AG10803 (cell line): ENCODE measurements around the gene FTSJ3.

Experiments
- DNase-seq: peaks from one replicate; pipeline ENCODE4 v3.0.0; 2010; ENCODE audit warnings: low read depth
- H3K4me3 ChIP-seq: 2 replicates; pipeline ENCODE4 v1.5.1; 2011; ENCODE audit warnings: mild to moderate bottlenecking, low read length, control low read depth
- TF ChIP-seq, protein P1 (sequence below): conservative IDR thresholded peaks from 2 replicates; pipeline ENCODE4 v1.5.1; 2011; ENCODE audit warnings: mild to moderate bottlenecking, low read length, control low read depth, inconsistent platforms

Gene FTSJ3

DNA sequence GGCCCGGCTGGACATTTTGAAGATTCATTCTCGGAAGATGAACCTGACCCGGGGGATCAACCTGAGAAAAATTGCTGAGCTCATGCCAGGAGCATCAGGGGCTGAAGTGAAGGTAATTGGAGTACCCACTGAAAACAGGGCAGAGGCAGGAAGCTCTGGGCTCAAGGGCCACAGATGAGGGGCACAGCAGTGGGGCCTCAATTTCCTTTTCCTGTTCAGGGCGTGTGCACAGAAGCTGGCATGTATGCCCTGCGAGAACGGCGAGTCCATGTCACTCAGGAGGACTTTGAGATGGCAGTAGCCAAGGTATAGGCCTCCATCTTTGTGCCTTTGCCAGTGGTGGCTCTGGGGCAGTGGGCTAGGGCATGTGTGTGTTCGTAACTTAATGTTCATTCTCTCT is 4.0 kb upstream of the FTSJ3 start:
- no peak overlapping the region for H3K4me3 ChIP-seq
- TF ChIP-seq, protein P1, sequence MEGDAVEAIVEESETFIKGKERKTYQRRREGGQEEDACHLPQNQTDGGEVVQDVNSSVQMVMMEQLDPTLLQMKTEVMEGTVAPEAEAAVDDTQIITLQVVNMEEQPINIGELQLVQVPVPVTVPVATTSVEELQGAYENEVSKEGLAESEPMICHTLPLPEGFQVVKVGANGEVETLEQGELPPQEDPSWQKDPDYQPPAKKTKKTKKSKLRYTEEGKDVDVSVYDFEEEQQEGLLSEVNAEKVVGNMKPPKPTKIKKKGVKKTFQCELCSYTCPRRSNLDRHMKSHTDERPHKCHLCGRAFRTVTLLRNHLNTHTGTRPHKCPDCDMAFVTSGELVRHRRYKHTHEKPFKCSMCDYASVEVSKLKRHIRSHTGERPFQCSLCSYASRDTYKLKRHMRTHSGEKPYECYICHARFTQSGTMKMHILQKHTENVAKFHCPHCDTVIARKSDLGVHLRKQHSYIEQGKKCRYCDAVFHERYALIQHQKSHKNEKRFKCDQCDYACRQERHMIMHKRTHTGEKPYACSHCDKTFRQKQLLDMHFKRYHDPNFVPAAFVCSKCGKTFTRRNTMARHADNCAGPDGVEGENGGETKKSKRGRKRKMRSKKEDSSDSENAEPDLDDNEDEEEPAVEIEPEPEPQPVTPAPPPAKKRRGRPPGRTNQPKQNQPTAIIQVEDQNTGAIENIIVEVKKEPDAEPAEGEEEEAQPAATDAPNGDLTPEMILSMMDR = no peak
- no peak for DNase-seq

- H3K4me3 ChIP-seq = no peak overlapping the region
- no peak for DNase-seq
- TF ChIP-seq, protein P1 = no peak
These were observed 3.5 kb upstream of the FTSJ3 start for GRCh38 chr17:63830904-63831491.

- TF ChIP-seq, protein P1 = no peak
- no peak for DNase-seq
- H3K4me3 ChIP-seq = no peak overlapping the region
These were observed 2.8 kb upstream of the FTSJ3 start for GRCh38 chr17:63830278-63830677.

GRCh38 chr17:63828936-63829335 is 1.5 kb upstream of the FTSJ3 start:
- no peak for DNase-seq
- TF ChIP-seq, protein P1 = no peak
- no peak overlapping the region for H3K4me3 ChIP-seq

DNA sequence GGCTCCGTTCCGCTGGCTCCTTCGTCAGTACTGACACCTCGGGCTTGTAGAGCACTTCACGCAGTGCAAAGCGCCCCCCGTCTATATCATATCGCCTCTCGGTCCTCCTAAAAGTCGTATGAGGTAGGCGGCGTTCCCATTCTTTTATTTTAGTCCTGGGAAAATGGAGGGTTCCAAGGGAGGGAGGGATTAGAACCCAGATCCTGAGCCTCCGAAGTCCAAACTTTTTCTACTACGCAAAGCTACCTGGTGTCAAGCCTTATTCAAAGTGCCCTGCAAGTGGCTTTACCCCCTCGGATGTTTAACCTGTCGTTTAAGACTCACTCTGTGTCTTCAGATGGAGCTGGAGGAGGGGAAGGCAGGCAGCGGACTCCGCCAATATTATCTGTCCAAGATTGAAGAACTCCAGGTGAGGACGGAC is 348 bp upstream of the FTSJ3 start:
- no peak for DNase-seq
- peak overlapping the region; percentile 97 for H3K4me3 ChIP-seq
- TF ChIP-seq, protein P1 = no peak

DNA sequence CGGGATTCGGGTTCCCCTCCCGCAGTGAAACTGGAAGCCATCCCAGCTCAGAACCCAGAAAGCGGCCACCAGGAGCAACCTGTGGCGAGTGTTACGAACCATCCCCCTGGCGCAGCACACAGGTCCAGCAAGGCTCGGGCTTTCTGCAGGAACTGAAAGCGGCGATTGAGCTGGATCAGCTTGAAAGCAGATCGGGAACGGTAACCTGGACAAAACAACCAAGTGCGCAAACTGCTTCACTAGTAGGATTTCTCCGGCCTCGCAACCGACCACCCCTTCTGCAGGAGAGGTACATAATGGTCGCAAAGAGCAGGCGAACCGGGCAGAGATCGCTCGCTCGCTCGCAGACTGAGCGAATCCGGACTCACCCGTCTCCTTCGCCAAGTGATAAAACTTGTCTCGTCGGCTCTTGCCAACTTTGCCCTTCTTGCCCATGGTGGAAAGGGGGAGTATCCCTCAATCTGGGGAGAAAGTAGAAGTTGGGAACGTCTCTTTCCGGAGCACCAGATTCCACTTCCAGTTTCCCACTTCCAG is 928 bp downstream of the FTSJ3 start:
- TF ChIP-seq, protein P1 = peak; percentile 15; the same call in 1 of the 2 replicates
- H3K4me3 ChIP-seq = peak overlapping the region; percentile 97
- DNase-seq = peak; percentile 11

DNA sequence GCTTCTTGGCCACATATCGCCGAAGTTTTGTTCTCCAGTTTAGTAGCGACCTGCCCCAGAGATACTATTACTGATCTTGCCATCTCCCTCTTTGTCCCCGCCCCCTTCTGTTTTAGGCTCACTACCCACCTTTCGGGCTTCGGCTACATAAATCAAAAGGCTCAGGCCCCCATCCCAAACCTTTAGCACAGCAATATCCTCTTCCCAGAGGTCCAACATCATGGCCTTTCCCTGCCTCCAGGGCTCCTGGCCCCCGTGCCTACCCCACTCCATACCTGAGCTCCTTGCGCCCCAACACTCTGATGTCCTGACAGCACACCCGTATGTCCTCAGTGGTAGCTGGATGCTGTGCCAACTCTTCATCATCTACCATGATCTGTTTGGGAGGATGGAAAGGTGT is 3.1 kb downstream of the FTSJ3 start:
- DNase-seq = no peak
- TF ChIP-seq, protein P1 = no peak
- H3K4me3 ChIP-seq = no peak overlapping the region
